ENCODE results near the gene TST. TPM values are rescaled to one million over a fixed set of nuclear protein-coding genes. Genes with fewer than 3 reads are reported as not detected.

TST gene
- total RNA-seq, 2 donors from 2014 or later: 3.5 to 6.7 TPM

DNA sequence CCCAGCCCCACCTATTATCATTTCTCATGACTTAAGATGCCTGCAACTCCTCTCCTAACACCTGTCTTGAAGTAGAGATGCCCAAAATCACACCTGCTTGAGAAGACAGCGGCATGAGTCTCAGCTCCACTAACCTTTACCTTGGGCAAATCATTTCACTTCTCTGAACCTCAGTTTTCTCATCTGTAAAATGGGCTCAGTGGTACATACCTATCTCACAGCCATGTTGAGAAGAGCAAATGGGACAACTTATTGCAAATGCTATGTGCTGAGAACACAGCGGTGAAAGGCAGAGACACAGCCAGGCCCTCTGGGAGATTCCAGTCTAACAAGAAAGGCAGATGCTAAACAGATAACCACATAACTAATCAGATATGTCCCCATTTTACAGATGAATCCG lies 7.8 kb downstream of the TST start:
- H3K27me3 Mint-ChIP-seq (ENCODE audit: low read depth): peaks cover 20% of the 10 kb centered on the region
- no peaks in the 10 kb centered on the region for H3K9me3 Mint-ChIP-seq
- H3K36me3 Mint-ChIP-seq (ENCODE audit: insufficient read depth in 2 of 2): no peaks in the 10 kb centered on the region
- no peak overlapping the region for H3K4me3 Mint-ChIP-seq
- no peaks in the 10 kb centered on the region for H3K4me1 Mint-ChIP-seq (ENCODE audit: low read depth)
- no peak overlapping the region for H3K27ac Mint-ChIP-seq
- no peak for DNase-seq
- ATAC-seq (replicated peaks in 1 of 2): no peak

DNA sequence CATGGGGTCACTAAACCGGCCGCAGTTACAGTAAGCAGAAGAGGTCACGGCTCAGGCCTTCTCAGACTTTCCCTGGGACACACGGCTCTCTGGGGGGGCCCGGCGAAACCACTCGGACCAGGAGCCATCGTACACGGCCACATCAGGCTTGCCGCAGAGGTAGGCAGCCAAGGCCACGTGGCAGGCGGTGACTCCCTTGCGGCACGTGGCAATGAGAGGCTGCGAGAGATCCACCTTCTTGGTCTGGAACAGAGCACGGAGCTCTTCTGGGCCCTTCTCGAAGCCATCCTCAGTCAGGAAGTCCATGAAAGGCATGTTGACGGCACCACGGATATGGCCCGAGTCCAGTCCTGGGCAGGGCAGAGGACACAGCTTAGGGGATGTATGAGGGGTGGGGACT lies 8.3 kb downstream of the TST start:
- peaks cover 25% of the 10 kb centered on the region for H3K27me3 Mint-ChIP-seq (ENCODE audit: low read depth)

GRCh38 chr22:37010174-37010573 lies 9.1 kb downstream of the TST start:
- Mint-ChIP-seq H3K4me1 (ENCODE audit: low read depth) (no peaks in the 10 kb centered on the region), H3K4me3 (no peak overlapping the region), H3K27ac (no peak overlapping the region), H3K27me3 (ENCODE audit: low read depth) (peaks cover 33% of the 10 kb centered on the region), H3K36me3 (ENCODE audit: insufficient read depth in 2 of 2) (no peaks in the 10 kb centered on the region), H3K9me3 (no peaks in the 10 kb centered on the region)
- DNase-seq (no peak), ATAC-seq (replicated peaks in 1 of 2) (no peak)

More for the DNA sequence above, 8.3 kb downstream of the TST start:
- no peak overlapping the region for H3K27ac Mint-ChIP-seq
- H3K4me3 Mint-ChIP-seq: no peak overlapping the region
- no peaks in the 10 kb centered on the region for H3K36me3 Mint-ChIP-seq (ENCODE audit: insufficient read depth in 2 of 2)
- no peak for ATAC-seq (replicated peaks in 1 of 2)
- H3K4me1 Mint-ChIP-seq (ENCODE audit: low read depth): no peaks in the 10 kb centered on the region
- no peaks in the 10 kb centered on the region for H3K9me3 Mint-ChIP-seq
- no peak for DNase-seq

DNA sequence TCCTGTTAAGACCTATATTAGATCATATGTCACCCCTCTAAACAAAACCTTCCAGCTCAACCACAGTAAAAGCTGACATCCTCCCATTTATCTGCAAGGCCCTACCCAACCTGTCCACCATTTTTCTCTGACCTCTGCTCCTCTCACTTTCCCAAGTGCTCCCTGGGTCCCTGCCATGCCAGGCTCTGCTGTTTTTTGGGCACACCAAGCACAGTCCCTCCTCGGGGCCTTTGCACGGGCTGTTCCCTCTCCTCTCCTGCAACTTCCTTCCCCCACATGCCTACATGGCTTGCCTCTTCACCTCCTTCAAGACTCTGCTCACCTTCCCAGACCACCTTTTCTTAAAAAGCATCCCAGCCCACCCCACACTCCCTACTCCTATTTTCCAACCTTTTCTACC lies 9.8 kb downstream of the TST start:
- Mint-ChIP-seq H3K9me3 (no peaks in the 10 kb centered on the region), H3K27ac (no peak overlapping the region), H3K36me3 (ENCODE audit: insufficient read depth in 2 of 2) (no peaks in the 10 kb centered on the region), H3K4me1 (ENCODE audit: low read depth) (no peaks in the 10 kb centered on the region), H3K27me3 (ENCODE audit: low read depth) (peaks cover 34% of the 10 kb centered on the region), H3K4me3 (no peak overlapping the region)
- DNase-seq (no peak), ATAC-seq (replicated peaks in 1 of 2) (no peak)

- H3K4me1 Mint-ChIP-seq (ENCODE audit: low read depth): no peaks in the 10 kb centered on the region
- no peak overlapping the region for H3K27ac Mint-ChIP-seq
- ATAC-seq (replicated peaks in 1 of 2): no peak
These were observed 10.9 kb downstream of the TST start for GRCh38 chr22:37008365-37008764.

GRCh38 chr22:37007651-37008050 lies 11.6 kb downstream of the TST start:
- H3K36me3 Mint-ChIP-seq (ENCODE audit: insufficient read depth in 2 of 2): no peaks in the 10 kb centered on the region
- ATAC-seq (replicated peaks in 1 of 2): no peak
- no peaks in the 10 kb centered on the region for H3K9me3 Mint-ChIP-seq

More at GRCh38 chr22:37008365-37008764, 10.9 kb downstream of the TST start:
- no peaks in the 10 kb centered on the region for H3K36me3 Mint-ChIP-seq (ENCODE audit: insufficient read depth in 2 of 2)
- no peak for DNase-seq
- H3K9me3 Mint-ChIP-seq: no peaks in the 10 kb centered on the region
- H3K4me3 Mint-ChIP-seq: no peak overlapping the region
- peaks cover 34% of the 10 kb centered on the region for H3K27me3 Mint-ChIP-seq (ENCODE audit: low read depth)

GRCh38 chr22:37002633-37003032 lies 16.6 kb downstream of the TST start:
- DNase-seq: no peak
- H3K27ac Mint-ChIP-seq: no peak overlapping the region
- peaks cover 28% of the 10 kb centered on the region for H3K27me3 Mint-ChIP-seq (ENCODE audit: low read depth)
- H3K36me3 Mint-ChIP-seq (ENCODE audit: insufficient read depth in 2 of 2): no peaks in the 10 kb centered on the region
- H3K4me3 Mint-ChIP-seq: no peak overlapping the region
- ATAC-seq (replicated peaks in 1 of 2): no peak
- no peaks in the 10 kb centered on the region for H3K9me3 Mint-ChIP-seq
- peaks cover 8% of the 10 kb centered on the region for H3K4me1 Mint-ChIP-seq (ENCODE audit: low read depth)

More at GRCh38 chr22:37007651-37008050, 11.6 kb downstream of the TST start:
- Mint-ChIP-seq H3K27me3 (ENCODE audit: low read depth) (peaks cover 34% of the 10 kb centered on the region), H3K4me1 (ENCODE audit: low read depth) (no peaks in the 10 kb centered on the region), H3K4me3 (no peak overlapping the region), H3K27ac (no peak overlapping the region)
- DNase-seq: no peak

DNA sequence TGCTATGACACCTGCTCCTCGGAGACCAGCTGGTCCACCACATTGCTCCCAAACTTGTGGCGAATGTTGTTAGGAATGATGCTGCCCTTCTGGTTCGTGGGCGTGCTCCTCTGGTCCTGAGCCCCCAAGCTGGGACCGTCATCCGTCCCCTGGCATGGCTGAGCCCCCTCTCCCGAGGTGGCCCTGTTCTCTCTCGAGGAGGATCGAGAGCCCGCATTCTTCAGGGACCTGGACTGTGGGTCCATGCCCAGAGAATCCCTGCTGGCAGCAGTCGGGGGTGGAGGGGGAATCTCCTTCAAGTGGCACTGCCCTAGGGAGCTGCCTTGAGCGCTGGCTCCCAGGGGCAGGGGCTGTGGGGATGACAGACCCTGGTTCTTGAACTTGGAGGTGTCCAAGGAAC lies 17.4 kb downstream of the TST start:
- H3K4me3 Mint-ChIP-seq: no peak overlapping the region
- no peak for DNase-seq

DNA sequence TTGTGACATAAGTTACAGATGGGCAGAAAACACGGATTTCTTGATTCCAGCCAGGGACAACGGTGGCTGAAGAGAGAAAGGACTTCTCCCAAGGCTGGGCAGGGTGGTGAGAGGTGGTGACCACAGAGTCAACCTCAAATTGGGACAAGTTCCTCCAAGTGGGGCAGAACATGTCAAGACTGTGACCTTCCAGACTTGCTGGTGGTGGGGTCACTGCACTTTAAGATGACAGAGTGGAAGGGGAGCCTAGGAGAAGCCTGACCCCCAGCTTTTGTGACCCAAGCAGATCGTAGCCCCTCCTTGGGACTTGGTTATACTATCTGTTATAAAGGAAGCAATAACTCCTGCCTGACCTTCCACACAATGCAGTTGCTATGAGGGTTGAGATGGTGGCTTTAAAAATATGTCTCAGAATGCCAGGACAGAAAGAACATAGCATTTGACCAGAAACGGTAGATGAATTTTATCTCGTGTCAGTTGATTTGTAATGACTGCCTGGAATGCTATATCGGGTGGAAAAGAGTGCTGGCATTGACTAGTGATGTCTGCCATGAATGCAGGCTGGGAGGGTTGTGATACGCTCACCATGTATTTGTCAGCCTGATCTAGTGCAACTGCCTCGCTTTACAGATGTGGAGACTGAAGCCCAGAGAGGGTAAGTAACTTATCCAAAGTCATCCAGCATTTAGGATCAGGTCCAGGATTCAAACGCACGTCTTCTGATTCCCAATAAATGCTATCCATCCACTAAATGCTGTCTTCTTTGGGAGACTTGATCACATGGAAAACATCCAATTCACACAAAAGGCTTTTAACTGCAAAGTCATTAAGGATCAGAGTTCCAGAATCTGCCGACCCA lies 18.3 kb downstream of the TST start:
- Mint-ChIP-seq H3K27me3 (ENCODE audit: low read depth) (peaks cover 18% of the 10 kb centered on the region), H3K4me1 (ENCODE audit: low read depth) (peaks cover 8% of the 10 kb centered on the region), H3K36me3 (ENCODE audit: insufficient read depth in 2 of 2) (no peaks in the 10 kb centered on the region), H3K27ac (no peak overlapping the region), H3K9me3 (no peaks in the 10 kb centered on the region), H3K4me3 (no peak overlapping the region)
- no peak for ATAC-seq (replicated peaks in 1 of 2)
- no peak for DNase-seq

More for the DNA sequence above, 17.4 kb downstream of the TST start:
- H3K9me3 Mint-ChIP-seq: no peaks in the 10 kb centered on the region
- no peaks in the 10 kb centered on the region for H3K36me3 Mint-ChIP-seq (ENCODE audit: insufficient read depth in 2 of 2)
- no peak overlapping the region for H3K27ac Mint-ChIP-seq
- peaks cover 8% of the 10 kb centered on the region for H3K4me1 Mint-ChIP-seq (ENCODE audit: low read depth)
- peaks cover 27% of the 10 kb centered on the region for H3K27me3 Mint-ChIP-seq (ENCODE audit: low read depth)
- no peak for ATAC-seq (replicated peaks in 1 of 2)

- no peak for DNase-seq
- Mint-ChIP-seq H3K9me3 (no peaks in the 10 kb centered on the region), H3K4me3 (no peak overlapping the region), H3K27me3 (ENCODE audit: low read depth) (peaks cover 9% of the 10 kb centered on the region), H3K27ac (no peak overlapping the region), H3K4me1 (ENCODE audit: low read depth) (peaks cover 8% of the 10 kb centered on the region), H3K36me3 (ENCODE audit: insufficient read depth in 2 of 2) (no peaks in the 10 kb centered on the region)
- ATAC-seq (replicated peaks in 1 of 2): no peak
These were observed 19.8 kb downstream of the TST start for GRCh38 chr22:36999463-36999862.

- no peak overlapping the region for H3K4me3 Mint-ChIP-seq
- no peak overlapping the region for H3K27ac Mint-ChIP-seq
- ATAC-seq (replicated peaks in 1 of 2) (peak; percentile 33 to 47), DNase-seq (peak in 1 of 2 donors; percentile 22)
- H3K9me3 Mint-ChIP-seq: no peaks in the 10 kb centered on the region
- peaks cover 9% of the 10 kb centered on the region for H3K27me3 Mint-ChIP-seq (ENCODE audit: low read depth)
- no peaks in the 10 kb centered on the region for H3K36me3 Mint-ChIP-seq (ENCODE audit: insufficient read depth in 2 of 2)
- H3K4me1 Mint-ChIP-seq (ENCODE audit: low read depth): peaks cover 8% of the 10 kb centered on the region
These were observed 20.5 kb downstream of the TST start for GRCh38 chr22:36998620-36999351.

GRCh38 chr22:36997746-36998145 lies 21.5 kb downstream of the TST start:
- H3K36me3 Mint-ChIP-seq (ENCODE audit: insufficient read depth in 2 of 2): no peaks in the 10 kb centered on the region
- H3K9me3 Mint-ChIP-seq: no peaks in the 10 kb centered on the region
- H3K4me3 Mint-ChIP-seq: no peak overlapping the region
- DNase-seq: no peak
- peaks cover 8% of the 10 kb centered on the region for H3K4me1 Mint-ChIP-seq (ENCODE audit: low read depth)
- no peak overlapping the region for H3K27ac Mint-ChIP-seq
- ATAC-seq (replicated peaks in 1 of 2): no peak
- peaks cover 9% of the 10 kb centered on the region for H3K27me3 Mint-ChIP-seq (ENCODE audit: low read depth)

- peaks cover 1 to 6% of the 10 kb centered on the region in 2 donors for H3K36me3 Mint-ChIP-seq (ENCODE audit: insufficient read depth in 2 of 2)
- H3K27ac Mint-ChIP-seq: no peak overlapping the region
- peaks cover 6% of the 10 kb centered on the region for H3K4me1 Mint-ChIP-seq (ENCODE audit: low read depth)
- no peak overlapping the region for H3K4me3 Mint-ChIP-seq
- ATAC-seq (replicated peaks in 1 of 2) (no peak), DNase-seq (no peak)
- H3K27me3 Mint-ChIP-seq (ENCODE audit: low read depth): peaks cover 32% of the 10 kb centered on the region
- peaks cover 3 to 4% of the 10 kb centered on the region in 2 donors for H3K9me3 Mint-ChIP-seq
These were observed 28.0 kb downstream of the TST start for GRCh38 chr22:36991206-36991605.
